IMR-90 (cell line): Measurements from ENCODE around the gene R3HDML. TPM values are rescaled to one million over a fixed set of nuclear protein-coding genes. Genes with fewer than 3 reads are reported as not detected.

Experiments used
- ATAC-seq: fragments of 200-7000 bp; cut with Tn5 transposase; 2 replicates; pipeline ENCODE4 v1.9.1; 2020; ENCODE audit warnings: low read depth, mild to moderate bottlenecking, moderate library complexity
- BruUV-seq: library from RNA; stranded (reverse); fragments of 400-500 nt; replicated peaks from 2 replicates; lab custom pipeline; 2021; lab: Mats Ljungman, UMichigan
- CTCF ChIA-PET: fragments of 300-600 bp; formaldehyde crosslinking; extraction: SDS; loops from one replicate; lab custom pipeline; 2021; ENCODE audit warnings: antibody characterized with exemption; lab: Yijun Ruan, JAX
- POLR2A ChIA-PET: fragments of 300-600 bp; sonication (Branson Sonifier 250); formaldehyde crosslinking; loops from one replicate; lab custom pipeline; 2022; ENCODE audit warnings: antibody characterized with exemption; ENCODE audit not compliant: unreplicated experiment; lab: Charles Lee
- DNase-seq: peaks from one replicate; pipeline ENCODE4 v3.0.0; 2013
- H2AFZ ChIP-seq: replicated peaks from 2 replicates; pipeline ENCODE3; 2013; ENCODE audit warnings: low read length, mild to moderate bottlenecking; ENCODE audit not compliant: poor library complexity
- H2AK5ac ChIP-seq: 2 replicates; pipeline ENCODE4 v1.6.1; 2013; ENCODE audit warnings: low read depth, low read length, inconsistent platforms
- H2AK9ac ChIP-seq: replicated peaks from 2 replicates; pipeline ENCODE3; 2013; ENCODE audit warnings: mild to moderate bottlenecking, low read depth, low read length, moderate library complexity; ENCODE audit not compliant: poor library complexity
- H2BK120ac ChIP-seq: 2 replicates; pipeline ENCODE4 v1.6.1; 2013; ENCODE audit warnings: low read depth, low read length, inconsistent platforms
- H2BK15ac ChIP-seq: 3 replicates; pipeline ENCODE4 v1.6.1; 2013; ENCODE audit warnings: low read depth, low read length, inconsistent platforms
- H2BK20ac ChIP-seq: 2 replicates; pipeline ENCODE4 v1.6.1; 2013; ENCODE audit warnings: low read depth, mild to moderate bottlenecking, inconsistent platforms, low read length, moderate library complexity
- H2BK5ac ChIP-seq: 2 replicates; pipeline ENCODE4 v1.6.1; 2013; ENCODE audit warnings: mild to moderate bottlenecking, low read depth, low read length, inconsistent platforms; ENCODE audit not compliant: poor library complexity, severe bottlenecking
- H3K14ac ChIP-seq: replicated peaks from 2 replicates; pipeline ENCODE4 v1.6.1; 2013; ENCODE audit warnings: low read depth, low read length, inconsistent platforms
- H3K18ac ChIP-seq: 2 replicates; pipeline ENCODE4 v1.6.1; 2013; ENCODE audit warnings: low read depth, low read length, control low read depth
- H3K23ac ChIP-seq: 2 replicates; pipeline ENCODE4 v1.6.1; 2013; ENCODE audit warnings: low read depth, low read length, inconsistent platforms
- H3K27ac ChIP-seq: 2 replicates; pipeline ENCODE4 v1.5.1; 2013; ENCODE audit warnings: mild to moderate bottlenecking, control low read depth, low read length; ENCODE audit not compliant: insufficient read depth
- H3K27me3 ChIP-seq: 2 replicates; pipeline ENCODE4 v1.6.1; 2013; ENCODE audit warnings: low read length; ENCODE audit not compliant: control insufficient read depth, insufficient read depth
- H3K36me3 ChIP-seq: 2 replicates; pipeline ENCODE4 v1.6.1; 2013; ENCODE audit warnings: low read length, mixed read lengths; ENCODE audit not compliant: control insufficient read depth, insufficient read depth
- H3K4ac ChIP-seq: 2 replicates; pipeline ENCODE4 v1.6.1; 2013; ENCODE audit warnings: low read depth, low read length, inconsistent platforms
- H3K4me1 ChIP-seq: 2 replicates; pipeline ENCODE4 v1.6.1; 2013; ENCODE audit warnings: low read length, mixed read lengths; ENCODE audit not compliant: control insufficient read depth, insufficient read depth
- H3K4me2 ChIP-seq: 2 replicates; pipeline ENCODE4 v1.6.1; 2013; ENCODE audit warnings: low read depth, mild to moderate bottlenecking, control low read depth, low read length, moderate library complexity
- H3K4me3 ChIP-seq: 2 replicates; pipeline ENCODE4 v1.5.1; 2013; ENCODE audit warnings: low read depth, mild to moderate bottlenecking, control low read depth, low read length, moderate library complexity; ENCODE audit not compliant: insufficient read depth
- H3K56ac ChIP-seq: 2 replicates; pipeline ENCODE4 v1.6.1; 2013; ENCODE audit warnings: low read length, inconsistent platforms; ENCODE audit not compliant: insufficient read depth; ENCODE audit errors: extremely low read depth
- H3K79me1 ChIP-seq, 2 experiments: 2 replicates each; pipeline ENCODE4 v1.6.1; 2013; ENCODE audit warnings: low read length in 2 of 2, inconsistent platforms in 1 of 2, low read depth in 1 of 2
- H3K9ac ChIP-seq: 2 replicates; pipeline ENCODE4 v1.6.1; 2013; ENCODE audit warnings: low read depth, low read length, control low read depth
- H3K9me1 ChIP-seq: 2 replicates; pipeline ENCODE4 v1.6.1; 2013; ENCODE audit warnings: low read length, inconsistent platforms; ENCODE audit not compliant: insufficient read depth
- H3K9me3 ChIP-seq: 2 replicates; pipeline ENCODE4 v1.6.1; 2013; ENCODE audit warnings: low read length; ENCODE audit not compliant: control insufficient read depth, insufficient read depth
- H4K20me1 ChIP-seq: 2 replicates; pipeline ENCODE4 v1.6.1; 2013; ENCODE audit warnings: low read length, inconsistent platforms; ENCODE audit not compliant: insufficient read depth
- H4K5ac ChIP-seq: 2 replicates; pipeline ENCODE4 v1.6.1; 2013; ENCODE audit warnings: mild to moderate bottlenecking, low read depth, low read length, control low read depth
- H4K8ac ChIP-seq, 2 experiments: 2 replicates each; pipeline ENCODE4 v1.6.1; 2013; ENCODE audit warnings: low read depth in 2 of 2, low read length in 2 of 2, control low read depth in 1 of 2, inconsistent platforms in 1 of 2
- H4K91ac ChIP-seq: 2 replicates; pipeline ENCODE4 v1.6.1; 2013; ENCODE audit warnings: low read depth, low read length, inconsistent platforms; ENCODE audit not compliant: insufficient read depth
- BHLHE40 ChIP-seq: fragments of 150-350 bp; IDR thresholded peaks from 2 replicates; pipeline ENCODE4 v1.6.1; 2016; ENCODE audit warnings: mild to moderate bottlenecking, low read depth, low read length
- CEBPB ChIP-seq: IDR thresholded peaks from 2 replicates; pipeline ENCODE4 v1.6.1; 2012; ENCODE audit warnings: low read depth, low read length, improper control_type of control experiment
- CHD1 ChIP-seq: IDR thresholded peaks from 2 replicates; pipeline ENCODE4 v1.6.1; 2012; ENCODE audit warnings: low read depth, low read length, improper control_type of control experiment
- ELK1 ChIP-seq: fragments of 150-350 bp; IDR thresholded peaks from 2 replicates; pipeline ENCODE4 v1.6.1; 2016; ENCODE audit warnings: low read depth, mild to moderate bottlenecking, low read length, moderate library complexity, borderline replicate concordance
- FOS ChIP-seq: fragments of 150-350 bp; IDR thresholded peaks from 2 replicates; pipeline ENCODE4 v1.6.1; 2016; ENCODE audit warnings: low read depth, low read length
- MAFK ChIP-seq: IDR thresholded peaks from 2 replicates; pipeline ENCODE4 v1.6.1; 2012; ENCODE audit warnings: low read depth, low read length, improper control_type of control experiment
- MAZ ChIP-seq: IDR thresholded peaks from 2 replicates; pipeline ENCODE4 v1.6.1; 2012; ENCODE audit warnings: low read depth, mild to moderate bottlenecking, low read length, improper control_type of control experiment, moderate library complexity, borderline replicate concordance
- MXI1 ChIP-seq: IDR thresholded peaks from 2 replicates; pipeline ENCODE4 v1.6.1; 2012; ENCODE audit warnings: low read depth, mild to moderate bottlenecking, low read length, moderate library complexity, borderline replicate concordance
- NFE2L2 ChIP-seq: fragments of 150-350 bp; IDR thresholded peaks from 2 replicates; pipeline ENCODE4 v1.6.1; 2016; ENCODE audit warnings: low read depth, mild to moderate bottlenecking, low read length
- POLR2A ChIP-seq: IDR thresholded peaks from 2 replicates; pipeline ENCODE4 v1.6.1; 2012; ENCODE audit warnings: mild to moderate bottlenecking, low read depth, low read length
- RAD21 ChIP-seq: IDR thresholded peaks from 2 replicates; pipeline ENCODE4 v1.6.1; 2012; ENCODE audit warnings: low read length, improper control_type of control experiment
- RCOR1 ChIP-seq: IDR thresholded peaks from 2 replicates; pipeline ENCODE4 v1.6.1; 2012; ENCODE audit warnings: mild to moderate bottlenecking, low read length, improper control_type of control experiment; ENCODE audit not compliant: insufficient replicate concordance
- RFX5 ChIP-seq: IDR thresholded peaks from 2 replicates; pipeline ENCODE4 v1.8.0; 2012; ENCODE audit warnings: low read depth, mild to moderate bottlenecking, low read length, moderate library complexity
- SMC3 ChIP-seq: fragments of 150-350 bp; IDR thresholded peaks from 2 replicates; pipeline ENCODE4 v1.6.1; 2016; ENCODE audit warnings: low read depth, mild to moderate bottlenecking, antibody characterized with exemption, low read length, moderate library complexity
- WGBS, 2 experiments: methylation state at CpG; one replicate each; pipeline versions ENCODE4 v1.1.5 to v1.1.7; 2013; ENCODE audit warnings: missing lambda C conversion rate in 2 of 2; ENCODE audit not compliant: insufficient read length in 1 of 2; ENCODE audit errors: extremely low coverage in 2 of 2; 5-methylcytosine and 5-hydroxymethylcytosine counted together
- dilution Hi-C: fragments of 300-500 bp; cut with HindIII; formaldehyde crosslinking; loops from one replicate; pipeline ENCODE4 v1.14.3; 2018; ENCODE audit warnings: low sequenced_read_pairs; ENCODE audit not compliant: unreplicated experiment
- in situ Hi-C: fragments of 300-500 bp; cut with MboI; formaldehyde crosslinking; loops from 3 replicates; pipeline ENCODE4 v1.14.3; 2019; ENCODE audit warnings: low sequenced_read_pairs, inconsistent platforms, mixed read lengths
- intact Hi-C: fragments of 100-400 bp; cut with micrococcal nuclease; formaldehyde crosslinking; loops from 2 replicates; pipeline ENCODE4 v1.10.0; 2022
- polyA plus RNA-seq, 3 experiments: library from polyadenylated mRNA; depleted of rRNA; stranded (reverse); fragments of >200 nt; gene quantifications; 2 replicates each; pipeline ENCODE4 v1.2.3, GENCODE V29; 2012; ENCODE audit warnings: low replicate concordance in 1 of 3
- total RNA-seq: library from RNA; depleted of rRNA; stranded (reverse); fragments of >200 nt; gene quantifications from 2 replicates; pipeline ENCODE4 v1.2.3, GENCODE V29; 2012
- TF ChIP-seq, protein P1 (sequence below): conservative IDR thresholded peaks from 2 replicates; pipeline ENCODE4 v1.5.1; 2012; ENCODE audit warnings: mild to moderate bottlenecking, low read depth, low read length, improper control_type of control experiment
- TF ChIP-seq, protein P2 (sequence below): fragments of 150-350 bp; IDR thresholded peaks from 2 replicates; pipeline ENCODE4 v1.6.1; 2017; ENCODE audit warnings: mild to moderate bottlenecking, antibody characterized with exemption, low read length, low read depth

The R3HDML gene
- total and polyA plus RNA-seq, 2 of the 4 experiments (the other 2 are of a cell fraction), result not detected

- Histone ChIP-seq H2AK5ac (no peak overlapping the region), H4K5ac (no peak overlapping the region), H3K79me1 (no peaks in the 10 kb centered on the region), H3K14ac (no peak overlapping the region), H2AK9ac (no peak overlapping the region), H3K4me3 (no peak overlapping the region), H2AFZ (no peak overlapping the region), H4K8ac (no peak overlapping the region), H2BK120ac (no peak overlapping the region), H3K4ac (no peak overlapping the region), H3K9ac (no peak overlapping the region), H3K27ac (no peak overlapping the region), H3K9me3 (no peaks in the 10 kb centered on the region), H3K4me2 (no peak overlapping the region), H3K18ac (no peak overlapping the region), H3K4me1 (no peaks in the 10 kb centered on the region), H3K36me3 (no peaks in the 10 kb centered on the region), H2BK5ac (no peak overlapping the region), H3K56ac (no peak overlapping the region), H3K27me3 (peaks cover 9% of the 10 kb centered on the region), H3K23ac (no peak overlapping the region), H2BK15ac (no peak overlapping the region), H3K9me1 (no peaks in the 10 kb centered on the region), H4K91ac (no peak overlapping the region), H4K20me1 (no peaks in the 10 kb centered on the region), H2BK20ac (no peak overlapping the region)
- ChIA-PET POLR2A (no interaction called here), CTCF (no interaction called here)
- no peak for TF ChIP-seq FOS
- TF ChIP-seq, protein P1, sequence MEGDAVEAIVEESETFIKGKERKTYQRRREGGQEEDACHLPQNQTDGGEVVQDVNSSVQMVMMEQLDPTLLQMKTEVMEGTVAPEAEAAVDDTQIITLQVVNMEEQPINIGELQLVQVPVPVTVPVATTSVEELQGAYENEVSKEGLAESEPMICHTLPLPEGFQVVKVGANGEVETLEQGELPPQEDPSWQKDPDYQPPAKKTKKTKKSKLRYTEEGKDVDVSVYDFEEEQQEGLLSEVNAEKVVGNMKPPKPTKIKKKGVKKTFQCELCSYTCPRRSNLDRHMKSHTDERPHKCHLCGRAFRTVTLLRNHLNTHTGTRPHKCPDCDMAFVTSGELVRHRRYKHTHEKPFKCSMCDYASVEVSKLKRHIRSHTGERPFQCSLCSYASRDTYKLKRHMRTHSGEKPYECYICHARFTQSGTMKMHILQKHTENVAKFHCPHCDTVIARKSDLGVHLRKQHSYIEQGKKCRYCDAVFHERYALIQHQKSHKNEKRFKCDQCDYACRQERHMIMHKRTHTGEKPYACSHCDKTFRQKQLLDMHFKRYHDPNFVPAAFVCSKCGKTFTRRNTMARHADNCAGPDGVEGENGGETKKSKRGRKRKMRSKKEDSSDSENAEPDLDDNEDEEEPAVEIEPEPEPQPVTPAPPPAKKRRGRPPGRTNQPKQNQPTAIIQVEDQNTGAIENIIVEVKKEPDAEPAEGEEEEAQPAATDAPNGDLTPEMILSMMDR, result no peak
- TF ChIP-seq POLR2A, result no peak
- TF ChIP-seq RAD21, result no peak
- no peak for TF ChIP-seq CHD1
- no peak for TF ChIP-seq MAFK
- TF ChIP-seq NFE2L2, result no peak
- no peak for TF ChIP-seq BHLHE40
- TF ChIP-seq RCOR1, result no peak
- no peak for TF ChIP-seq SMC3
- no peak for TF ChIP-seq CEBPB
- TF ChIP-seq RFX5, result no peak
- no peak for TF ChIP-seq ELK1
- TF ChIP-seq, protein P2, sequence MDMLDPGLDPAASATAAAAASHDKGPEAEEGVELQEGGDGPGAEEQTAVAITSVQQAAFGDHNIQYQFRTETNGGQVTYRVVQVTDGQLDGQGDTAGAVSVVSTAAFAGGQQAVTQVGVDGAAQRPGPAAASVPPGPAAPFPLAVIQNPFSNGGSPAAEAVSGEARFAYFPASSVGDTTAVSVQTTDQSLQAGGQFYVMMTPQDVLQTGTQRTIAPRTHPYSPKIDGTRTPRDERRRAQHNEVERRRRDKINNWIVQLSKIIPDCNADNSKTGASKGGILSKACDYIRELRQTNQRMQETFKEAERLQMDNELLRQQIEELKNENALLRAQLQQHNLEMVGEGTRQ, result no peak
- no peak for TF ChIP-seq MAZ
- TF ChIP-seq MXI1, result no peak
- in situ Hi-C loops, result no loop called here
- ATAC-seq (no peak), DNase-seq (no peak)
- no CpG with 5 or more reads among the region's 4 CpGs for WGBS, 2 experiments
- BruUV-seq, result no TSS peak
- dilution Hi-C loops, result no loop called here
- intact Hi-C loops, result no loop called here
These were observed 27.2 kb downstream of the R3HDML start for GRCh38 chr20:44364068-44364467.
